Neural cell (in vitro differentiated cells): ENCODE measurements around the gene SIGLEC9. TPM values are rescaled to one million over a fixed set of nuclear protein-coding genes. Genes with fewer than 3 reads are reported as not detected.

Experiments used
- H2AFZ ChIP-seq: fragments of 200-600, 300-800 bp; sonication (generic), shearing (Covaris generic); 2 replicates; pipeline ENCODE4 v1.6.0; 2014; ENCODE audit warnings: low read depth, mild to moderate bottlenecking, antibody characterized with exemption, low read length, moderate library complexity
- H3F3A ChIP-seq: fragments of 200-600 bp; shearing (Covaris generic); 2 replicates; pipeline ENCODE4 v1.6.1; 2016; ENCODE audit warnings: mild to moderate bottlenecking, moderate library complexity, mixed read lengths, antibody characterized with exemption, low read length; ENCODE audit not compliant: insufficient read depth, poor library complexity, severe bottlenecking
- H3K27ac ChIP-seq: fragments of 200-600, 300-800 bp; sonication (generic), shearing (Covaris generic); 2 replicates; pipeline ENCODE4 v1.5.1; 2014; ENCODE audit warnings: mild to moderate bottlenecking, low read length, moderate library complexity
- H3K27me3 ChIP-seq: fragments of 300-800, 200-600 bp; sonication (generic), shearing (Covaris generic); 2 replicates; pipeline ENCODE4 v1.6.0; 2014; ENCODE audit warnings: mild to moderate bottlenecking, low read depth, low read length, moderate library complexity; ENCODE audit not compliant: insufficient read depth
- H3K36me3 ChIP-seq: fragments of 300-800, 200-600 bp; sonication (generic), shearing (Covaris generic); 2 replicates; pipeline ENCODE4 v1.5.1; 2014; ENCODE audit warnings: mild to moderate bottlenecking, antibody characterized with exemption, low read length, moderate library complexity; ENCODE audit not compliant: insufficient read depth
- H3K4me2 ChIP-seq: fragments of 300-800, 200-600 bp; sonication (generic), shearing (Covaris generic); 2 replicates; pipeline ENCODE4 v1.6.0; 2014; ENCODE audit warnings: mild to moderate bottlenecking, low read length
- H3K4me3 ChIP-seq: fragments of 300-800, 200-600 bp; sonication (generic), shearing (Covaris generic); 2 replicates; pipeline ENCODE4 v1.5.1; 2014; ENCODE audit warnings: mild to moderate bottlenecking, low read length, moderate library complexity
- H3K79me2 ChIP-seq: fragments of 200-600 bp; shearing (Covaris generic); replicated peaks from 2 replicates; pipeline ENCODE4 v1.6.0; 2014; ENCODE audit warnings: mild to moderate bottlenecking, low read length, moderate library complexity; ENCODE audit not compliant: insufficient read depth
- H3K9ac ChIP-seq: fragments of 300-800, 200-600 bp; sonication (generic), shearing (Covaris generic); 2 replicates; pipeline ENCODE4 v1.6.1; 2016; ENCODE audit warnings: mild to moderate bottlenecking, low read length, mixed read lengths
- H3K9me2 ChIP-seq: fragments of 200-600 bp; shearing (Covaris generic); 2 replicates; pipeline ENCODE4 v1.6.1; 2016; ENCODE audit warnings: mild to moderate bottlenecking, low read length, mixed read lengths; ENCODE audit not compliant: insufficient read depth
- H3K9me3 ChIP-seq: fragments of 200-600, 300-800 bp; sonication (generic), shearing (Covaris generic); 2 replicates; pipeline ENCODE4 v1.6.1; 2016; ENCODE audit warnings: mild to moderate bottlenecking, mixed run types, low read length, moderate library complexity, mixed read lengths
- H4K20me1 ChIP-seq: fragments of 200-600 bp; shearing (Covaris generic); 2 replicates; pipeline ENCODE4 v1.6.1; 2016; ENCODE audit warnings: mild to moderate bottlenecking, mixed run types; ENCODE audit not compliant: insufficient read depth
- EP300 ChIP-seq: fragments of 450-650 bp; conservative IDR thresholded peaks from 2 replicates; pipeline ENCODE4 v1.6.1; 2014; ENCODE audit warnings: antibody characterized with exemption, mild to moderate bottlenecking, moderate library complexity; ENCODE audit not compliant: poor library complexity, severe bottlenecking
- EZH2 ChIP-seq: fragments of 200-600, 300-800 bp; shearing (Covaris generic), sonication (generic); IDR thresholded peaks from 2 replicates; pipeline ENCODE4 v1.6.1; 2014; ENCODE audit warnings: antibody characterized with exemption, low read length, borderline replicate concordance, mild to moderate bottlenecking; ENCODE audit not compliant: insufficient read depth, poor library complexity, severe bottlenecking
- MXI1 ChIP-seq: fragments of 450-650 bp; conservative IDR thresholded peaks from 2 replicates; pipeline ENCODE4 v1.6.1; 2014; ENCODE audit warnings: antibody characterized with exemption, mild to moderate bottlenecking; ENCODE audit not compliant: poor library complexity, severe bottlenecking
- POLR2AphosphoS5 ChIP-seq: IDR thresholded peaks from 2 replicates; pipeline ENCODE4 v1.6.1; 2012
- RAD21 ChIP-seq: fragments of 450-650 bp; conservative IDR thresholded peaks from 2 replicates; pipeline ENCODE4 v1.6.1; 2014; ENCODE audit warnings: antibody characterized with exemption, mild to moderate bottlenecking, moderate library complexity
- REST ChIP-seq: IDR thresholded peaks from 2 replicates; pipeline ENCODE4 v1.6.1; 2012; ENCODE audit warnings: borderline replicate concordance
- SMC3 ChIP-seq: fragments of 450-650 bp; conservative IDR thresholded peaks from 2 replicates; pipeline ENCODE4 v1.6.1; 2014; ENCODE audit warnings: antibody characterized with exemption, mild to moderate bottlenecking, moderate library complexity; ENCODE audit not compliant: poor library complexity
- TAF1 ChIP-seq: IDR thresholded peaks from 2 replicates; pipeline ENCODE4 v1.6.1; 2012; ENCODE audit warnings: low read depth
- polyA plus RNA-seq: library from polyadenylated mRNA; depleted of rRNA; stranded (reverse); fragments of >200 nt; gene quantifications from 2 replicates; pipeline ENCODE4 v1.2.3, GENCODE V29; 2014
- TF ChIP-seq, protein P1 (sequence below): fragments of 450-650 bp; IDR thresholded peaks from 2 replicates; pipeline ENCODE4 v1.5.1; 2014; ENCODE audit warnings: antibody characterized with exemption, mild to moderate bottlenecking, moderate library complexity; ENCODE audit not compliant: poor library complexity, severe bottlenecking

SIGLEC9 gene
- polyA plus RNA-seq, 1 donor from 2014 or later: not detected

DNA sequence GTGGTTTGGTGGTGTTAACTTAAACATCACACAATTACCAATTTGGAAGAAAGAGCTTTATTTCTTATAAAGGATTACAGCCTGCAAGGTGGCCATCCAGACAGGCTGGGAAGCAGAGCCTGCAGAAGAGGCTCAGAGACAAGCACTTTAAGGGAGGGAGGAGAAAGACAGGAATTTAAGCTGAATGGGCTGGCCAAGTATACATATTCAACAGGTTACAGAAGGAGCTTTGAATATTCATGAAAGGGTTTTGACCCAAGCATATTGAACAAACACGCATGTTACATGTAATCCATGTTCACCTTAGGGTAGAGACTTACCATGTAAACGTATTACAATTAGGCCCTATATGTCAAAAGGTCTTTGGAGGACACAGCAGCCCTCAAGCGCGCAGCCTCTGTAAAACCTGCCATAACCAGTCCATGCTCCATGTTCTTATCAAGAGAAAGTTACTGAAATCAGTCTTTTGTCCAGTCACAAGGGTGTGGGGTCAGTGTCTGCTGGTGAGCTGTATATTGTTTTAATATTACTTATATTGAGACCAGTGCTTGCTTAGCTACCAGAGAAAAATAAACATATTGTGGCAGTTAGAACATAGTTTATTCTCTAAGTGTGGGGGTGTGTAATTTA lies 37.3 kb downstream of the SIGLEC9 start:
- Histone ChIP-seq H3F3A (no peaks in the 10 kb centered on the region), H3K79me2 (no peaks in the 10 kb centered on the region), H2AFZ (no peak overlapping the region), H4K20me1 (no peaks in the 10 kb centered on the region), H3K27me3 (no peaks in the 10 kb centered on the region), H3K36me3 (no peaks in the 10 kb centered on the region), H3K4me3 (no peak overlapping the region), H3K9ac (no peak overlapping the region), H3K4me2 (no peak overlapping the region), H3K9me2 (no peaks in the 10 kb centered on the region), H3K27ac (no peak overlapping the region), H3K9me3 (no peaks in the 10 kb centered on the region)
- TF ChIP-seq EZH2 (no peak), SMC3 (no peak), EP300 (no peak), POLR2AphosphoS5 (no peak), MXI1 (no peak), RAD21 (no peak), REST (no peak), TAF1 (no peak)
- TF ChIP-seq, protein P1, sequence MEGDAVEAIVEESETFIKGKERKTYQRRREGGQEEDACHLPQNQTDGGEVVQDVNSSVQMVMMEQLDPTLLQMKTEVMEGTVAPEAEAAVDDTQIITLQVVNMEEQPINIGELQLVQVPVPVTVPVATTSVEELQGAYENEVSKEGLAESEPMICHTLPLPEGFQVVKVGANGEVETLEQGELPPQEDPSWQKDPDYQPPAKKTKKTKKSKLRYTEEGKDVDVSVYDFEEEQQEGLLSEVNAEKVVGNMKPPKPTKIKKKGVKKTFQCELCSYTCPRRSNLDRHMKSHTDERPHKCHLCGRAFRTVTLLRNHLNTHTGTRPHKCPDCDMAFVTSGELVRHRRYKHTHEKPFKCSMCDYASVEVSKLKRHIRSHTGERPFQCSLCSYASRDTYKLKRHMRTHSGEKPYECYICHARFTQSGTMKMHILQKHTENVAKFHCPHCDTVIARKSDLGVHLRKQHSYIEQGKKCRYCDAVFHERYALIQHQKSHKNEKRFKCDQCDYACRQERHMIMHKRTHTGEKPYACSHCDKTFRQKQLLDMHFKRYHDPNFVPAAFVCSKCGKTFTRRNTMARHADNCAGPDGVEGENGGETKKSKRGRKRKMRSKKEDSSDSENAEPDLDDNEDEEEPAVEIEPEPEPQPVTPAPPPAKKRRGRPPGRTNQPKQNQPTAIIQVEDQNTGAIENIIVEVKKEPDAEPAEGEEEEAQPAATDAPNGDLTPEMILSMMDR: no peak

- Histone ChIP-seq H3K4me3 (no peak overlapping the region), H3K9me3 (no peaks in the 10 kb centered on the region), H2AFZ (no peak overlapping the region), H3K27ac (no peak overlapping the region), H3K36me3 (no peaks in the 10 kb centered on the region), H4K20me1 (no peaks in the 10 kb centered on the region), H3K9me2 (no peaks in the 10 kb centered on the region), H3K27me3 (no peaks in the 10 kb centered on the region), H3K79me2 (no peaks in the 10 kb centered on the region), H3F3A (no peaks in the 10 kb centered on the region), H3K9ac (no peak overlapping the region), H3K4me2 (no peak overlapping the region)
- TF ChIP-seq TAF1 (no peak), EP300 (no peak), MXI1 (no peak), POLR2AphosphoS5 (no peak), EZH2 (no peak), REST (no peak), SMC3 (no peak), RAD21 (no peak)
- TF ChIP-seq, protein P1: no peak
Observed at GRCh38 chr19:51163257-51163656, 38.6 kb downstream of the SIGLEC9 start.
